CD4-positive, alpha-beta memory T cell (primary cell): ENCODE results near the gene PRMT1. TPM values are rescaled to one million over a fixed set of nuclear protein-coding genes. Genes with fewer than 3 reads are reported as not detected.

Source experiments
- CTCF ChIA-PET: fragments of 350-600 bp; sonication (Branson Sonifier 250); formaldehyde crosslinking; loops from one replicate; lab custom pipeline; 2021; ENCODE audit warnings: inconsistent platforms; ENCODE audit not compliant: partially characterized antibody; lab: Charles Lee
- POLR2A ChIA-PET: fragments of 350-600 bp; sonication (Branson Sonifier 250); formaldehyde crosslinking; loops from one replicate; lab custom pipeline; 2021; ENCODE audit not compliant: partially characterized antibody; lab: Charles Lee
- DNase-seq, 5 donors: peaks; one replicate each; pipeline versions ENCODE4 v3.0.0 to v3.0.0-alpha.2; 2020 to 2022; ENCODE audit warnings: mixed read lengths in 1 of 5
- H3K27ac ChIP-seq: one replicate; pipeline ENCODE4 v1.7.0; 2013; ENCODE audit warnings: low read depth, low read length
- H3K27me3 ChIP-seq: 2 replicates; pipeline ENCODE4 v1.7.0; 2013; ENCODE audit warnings: mild to moderate bottlenecking, low read length, moderate library complexity; ENCODE audit not compliant: insufficient read depth
- H3K36me3 ChIP-seq: 2 replicates; pipeline ENCODE4 v1.7.0; 2013; ENCODE audit warnings: mild to moderate bottlenecking, low read length, moderate library complexity; ENCODE audit not compliant: insufficient read depth
- H3K4me1 ChIP-seq: 2 replicates; pipeline ENCODE4 v1.7.0; 2013; ENCODE audit warnings: mild to moderate bottlenecking, low read length, moderate library complexity; ENCODE audit not compliant: insufficient read depth
- H3K4me3 ChIP-seq, 2 donors: one replicate each; pipeline ENCODE4 v1.7.0; 2013; ENCODE audit warnings: low read length in 2 of 2, mild to moderate bottlenecking in 1 of 2
- H3K9me3 ChIP-seq, 2 donors: one replicate each; pipeline ENCODE4 v1.7.0; 2013; ENCODE audit warnings: low read length in 2 of 2, control low read depth in 1 of 2; ENCODE audit not compliant: control insufficient read depth in 1 of 2
- H3K27ac Mint-ChIP-seq, 7 donors: one replicate each; pipeline ENCODE4 v1.8.0; 2020 to 2021; ENCODE audit warnings: mixed read lengths in 7 of 7, mild to moderate bottlenecking in 6 of 7, inconsistent platforms in 3 of 7, moderate library complexity in 3 of 7
- H3K27me3 Mint-ChIP-seq, 2 donors: one replicate each; pipeline ENCODE4 v1.8.0; 2020 to 2021; ENCODE audit warnings: mixed read lengths in 2 of 2
- H3K36me3 Mint-ChIP-seq, 2 donors: one replicate each; pipeline ENCODE4 v1.8.0; 2020 to 2021; ENCODE audit warnings: mixed read lengths in 2 of 2, inconsistent platforms in 1 of 2, mild to moderate bottlenecking in 1 of 2
- H3K4me1 Mint-ChIP-seq, 4 donors: one replicate each; pipeline ENCODE4 v1.8.0; 2020 to 2021; ENCODE audit warnings: mixed read lengths in 4 of 4, mild to moderate bottlenecking in 1 of 4
- H3K4me3 Mint-ChIP-seq, 8 donors: one replicate each; pipeline ENCODE4 v1.8.0; 2020 to 2021; ENCODE audit warnings: mixed read lengths in 8 of 8, mild to moderate bottlenecking in 7 of 8, moderate library complexity in 6 of 8, inconsistent platforms in 3 of 8
- H3K9me3 Mint-ChIP-seq, 8 donors: one replicate each; pipeline ENCODE4 v1.8.0; 2020 to 2021; ENCODE audit warnings: mixed read lengths in 8 of 8, mild to moderate bottlenecking in 5 of 8, inconsistent platforms in 3 of 8, moderate library complexity in 1 of 8
- intact Hi-C: fragments of 100-400 bp; cut with micrococcal nuclease; formaldehyde crosslinking; loops from one replicate; pipeline ENCODE4 v1.15.1; 2023
- polyA plus RNA-seq, 2 donors: library from polyadenylated mRNA; unstranded; fragments of 300-500 nt; fragmentation: Illumina TruSeq; gene quantifications; one replicate each; pipeline ENCODE4 v1.2.3, GENCODE V29; 2021
- total RNA-seq, 2 experiments: library from RNA; stranded (reverse); gene quantifications; one replicate each; pipeline ENCODE4 v1.2.3, GENCODE V29; 2021

The PRMT1 gene
- total and polyA plus RNA-seq, 4 experiments from 2014 or later: 76.6 to 213 (median 116) TPM

- no peaks in the 10 kb centered on the region for H3K9me3 ChIP-seq
- H3K27ac Mint-ChIP-seq: peak overlapping the region in 4 of 7 donors; percentile 40 to 73 (median 50)
- H3K4me1 ChIP-seq: peaks cover 24% of the 10 kb centered on the region
- no peaks in the 10 kb centered on the region for H3K27me3 ChIP-seq
- no peak for DNase-seq
- H3K27ac ChIP-seq: no peak overlapping the region
- peaks cover 19 to 37% (median 29%) of the 10 kb centered on the region in 4 donors for H3K4me1 Mint-ChIP-seq
- peak overlapping the region in 1 of 8 donors; percentile 49 for H3K4me3 Mint-ChIP-seq
- no peaks in the 10 kb centered on the region for H3K27me3 Mint-ChIP-seq
- intact Hi-C loops: no loop called here
- no peak overlapping the region for H3K4me3 ChIP-seq
- H3K36me3 Mint-ChIP-seq: peaks cover 0 to 1% of the 10 kb centered on the region in 2 donors
- ChIA-PET CTCF (interaction anchor here (1.0 kb wide), 1 partner anchor 37 kb away, joined by 3 read pairs; no protein-coding TSS in a partner anchor), POLR2A (interaction anchor here (0.7 to 1.8 kb wide), 5 partner anchors 24 to 77 kb away, joined by 3 to 5 read pairs (median 3); partner anchors contain the start of gene PRR12)
- H3K36me3 ChIP-seq: no peaks in the 10 kb centered on the region
- peaks cover 0 to 2% (median 0%) of the 10 kb centered on the region in 8 donors for H3K9me3 Mint-ChIP-seq
Observed at GRCh38 chr19:49635530-49636232, 41.4 kb upstream of the PRMT1 start.

GRCh38 chr19:49636233-49636932, 40.7 kb upstream of the PRMT1 start:
- H3K9me3 Mint-ChIP-seq: peaks cover 0 to 2% (median 0%) of the 10 kb centered on the region in 8 donors
- no peak for DNase-seq
- POLR2A ChIA-PET: interaction anchor here (1.2 to 1.8 kb wide), 3 partner anchors 23 to 46 kb away, joined by 3 to 5 read pairs (median 3); partner anchors contain the start of gene PRR12
- Histone ChIP-seq H3K4me3 (no peak overlapping the region), H3K27ac (no peak overlapping the region), H3K36me3 (no peaks in the 10 kb centered on the region), H3K4me1 (peaks cover 31% of the 10 kb centered on the region), H3K27me3 (no peaks in the 10 kb centered on the region), H3K9me3 (no peaks in the 10 kb centered on the region)
- peak overlapping the region in 2 of 7 donors; percentile 42 to 73 for H3K27ac Mint-ChIP-seq
- H3K4me1 Mint-ChIP-seq: peaks cover 22 to 43% (median 31%) of the 10 kb centered on the region in 4 donors
- no peaks in the 10 kb centered on the region for H3K27me3 Mint-ChIP-seq
- no peak overlapping the region for H3K4me3 Mint-ChIP-seq
- CTCF ChIA-PET: no interaction called here
- peaks cover 0 to 1% of the 10 kb centered on the region in 2 donors for H3K36me3 Mint-ChIP-seq
- intact Hi-C loops: no loop called here

- Mint-ChIP-seq H3K4me3 (peak overlapping the region in 7 of 8 donors; percentile 9 to 87 (median 77)), H3K4me1 (peaks cover 30 to 58% (median 42%) of the 10 kb centered on the region in 4 donors), H3K27ac (peak overlapping the region in 6 of 7 donors; percentile 51 to 95 (median 87)), H3K27me3 (no peaks in the 10 kb centered on the region), H3K9me3 (peaks cover 0 to 2% (median 0%) of the 10 kb centered on the region in 8 donors), H3K36me3 (peaks cover 0 to 8% of the 10 kb centered on the region in 2 donors)
- Histone ChIP-seq H3K9me3 (no peaks in the 10 kb centered on the region), H3K27ac (no peak overlapping the region), H3K4me3 (no peak overlapping the region), H3K4me1 (peaks cover 40% of the 10 kb centered on the region), H3K27me3 (no peaks in the 10 kb centered on the region), H3K36me3 (no peaks in the 10 kb centered on the region)
- ChIA-PET POLR2A (interaction anchor here (0.7 to 5.0 kb wide), 8 partner anchors 21 to 358 kb away, joined by 3 to 66 read pairs (median 3); partner anchors contain the start of genes BCL2L12, IRF3, PRMT1 and PRR12), CTCF (interaction anchor here (0.9 kb wide), 1 partner anchor 44 kb away, joined by 4 read pairs; no protein-coding TSS in a partner anchor)
- DNase-seq: no peak
- intact Hi-C loops: no loop called here
Observed at GRCh38 chr19:49637821-49638738, 39.0 kb upstream of the PRMT1 start.

- CTCF ChIA-PET: interaction anchor here (0.7 to 2.9 kb wide), 14 partner anchors 8 to 174 kb away, joined by 3 to 22 read pairs (median 4); partner anchors contain the start of genes FUZ, NOSIP, PRMT1 and PRR12
- Mint-ChIP-seq H3K36me3 (peaks cover 3 to 14% of the 10 kb centered on the region in 2 donors), H3K27ac (peak overlapping the region; percentile 81 to 100 (median 97)), H3K4me3 (peak overlapping the region; percentile 80 to 95 (median 90)), H3K9me3 (peaks cover 0 to 2% (median 0%) of the 10 kb centered on the region in 8 donors), H3K4me1 (peaks cover 43 to 73% (median 56%) of the 10 kb centered on the region in 4 donors), H3K27me3 (no peaks in the 10 kb centered on the region)
- H3K9me3 ChIP-seq: no peaks in the 10 kb centered on the region
- H3K4me1 ChIP-seq: peaks cover 55% of the 10 kb centered on the region
- H3K4me3 ChIP-seq: peak overlapping the region in 1 of 2 donors; percentile 42
- POLR2A ChIA-PET: interaction anchor here (0.6 to 5.0 kb wide), 26 partner anchors 8 to 646 kb away, joined by 3 to 146 read pairs (median 8); partner anchors contain the start of genes AKT1S1, ALDH16A1, BCL2L12 and FLT3LG
- H3K27me3 ChIP-seq: no peaks in the 10 kb centered on the region
- DNase-seq: no peak
- intact Hi-C loops: loop anchor here (1.0 to 5.0 kb wide), 9 partner anchors 38 to 1317 kb away; partner anchors contain the start of genes AKT1S1, ALDH16A1, GYS1 and LMTK3
- H3K36me3 ChIP-seq: no peaks in the 10 kb centered on the region
- H3K27ac ChIP-seq: peak overlapping the region; percentile 97
Observed at GRCh38 chr19:49639401-49640112, 37.5 kb upstream of the PRMT1 start.

GRCh38 chr19:49640113-49640898, 36.8 kb upstream of the PRMT1 start, which contains the start of gene RRAS:
Gene RRAS, minus strand, starts transcription at chr19:49640143. Its CDS starts 45 bp downstream, at chr19:49640098.
- Mint-ChIP-seq H3K4me3 (peak within 1 kb of the TSS; percentile 89 to 95 (median 92)), H3K9me3 (peaks cover 0 to 2% (median 0%) of the 10 kb centered on the region in 8 donors), H3K36me3 (peaks cover 3 to 15% of the 10 kb centered on the region in 2 donors), H3K27me3 (no peaks in the 10 kb centered on the region), H3K4me1 (peaks cover 44 to 73% (median 56%) of the 10 kb centered on the region in 4 donors), H3K27ac (peak within 1 kb of the TSS; percentile 96 to 100 (median 99))
- no peaks in the 10 kb centered on the region for H3K27me3 ChIP-seq
- H3K36me3 ChIP-seq: no peaks in the 10 kb centered on the region
- peaks cover 63% of the 10 kb centered on the region for H3K4me1 ChIP-seq
- intact Hi-C loops: loop anchor here (1.0 to 5.0 kb wide), 9 partner anchors 37 to 1318 kb away; partner anchors contain the start of genes AKT1S1, ALDH16A1, GYS1 and LMTK3
- POLR2A ChIA-PET: interaction anchor here (0.6 to 5.0 kb wide), 34 partner anchors 9 to 765 kb away, joined by 3 to 146 read pairs (median 5); partner anchors contain the start of genes AKT1S1, ALDH16A1, BCL2L12 and FLT3LG
- peak; percentile 99 to 100 (median 100) for DNase-seq
- CTCF ChIA-PET: interaction anchor here (0.5 to 2.9 kb wide), 17 partner anchors 9 to 248 kb away, joined by 3 to 22 read pairs (median 4); partner anchors contain the start of genes BCL2L12, FUZ, IRF3 and NOSIP
- no peaks in the 10 kb centered on the region for H3K9me3 ChIP-seq
- H3K27ac ChIP-seq: peak within 1 kb of the TSS; percentile 97
- H3K4me3 ChIP-seq: peak within 1 kb of the TSS; percentile 42 to 73
